SK-N-SH treated with all-trans-retinoic acid at 6 μM for 48 hours (cell line): ENCODE results near the gene GDF7.

ENCODE experiments used
- ATAC-seq: fragments of 200-7000 bp; cut with Tn5 transposase; 3 replicates; pipeline ENCODE4 v1.9.1; 2020; ENCODE audit warnings: mild to moderate bottlenecking, moderate library complexity
- ARNTL ChIP-seq: fragments of 450-650 bp; formaldehyde crosslinking; IDR thresholded peaks from 2 replicates; pipeline ENCODE4 v1.5.0; 2020; ENCODE audit warnings: low read depth, mild to moderate bottlenecking, moderate library complexity, borderline replicate concordance
- BACH2 ChIP-seq: fragments of 250-450 bp; sonication (Bioruptor Pico); IDR thresholded peaks from 2 replicates; pipeline ENCODE4 v1.9.0; 2021; ENCODE audit warnings: mild to moderate bottlenecking, borderline replicate concordance
- CSDC2 ChIP-seq: fragments of 250-450 bp; sonication (Bioruptor Pico); IDR thresholded peaks from 2 replicates; pipeline ENCODE4 v1.5.0; 2020; ENCODE audit warnings: mild to moderate bottlenecking, moderate library complexity
- ESRRG ChIP-seq: fragments of 250-450 bp; sonication (Bioruptor Pico); IDR thresholded peaks from 2 replicates; pipeline ENCODE4 v1.6.1; 2021; ENCODE audit warnings: mild to moderate bottlenecking
- GLIS3 ChIP-seq: fragments of 250-450 bp; sonication (Bioruptor Pico); IDR thresholded peaks from 2 replicates; pipeline ENCODE4 v1.5.0; 2020; ENCODE audit warnings: mild to moderate bottlenecking, moderate library complexity
- ISL1 ChIP-seq: fragments of 250-450 bp; sonication (Bioruptor Pico); IDR thresholded peaks from 2 replicates; pipeline ENCODE4 v2.1.2; 2022; ENCODE audit warnings: mild to moderate bottlenecking, moderate library complexity
- OSR1 ChIP-seq: fragments of 250-450 bp; sonication (Bioruptor Pico); IDR thresholded peaks from 2 replicates; pipeline ENCODE4 v1.8.0; 2022; ENCODE audit warnings: moderate library complexity, mild to moderate bottlenecking, inconsistent platforms
- PPARA ChIP-seq: fragments of 250-450 bp; sonication (Bioruptor Pico); IDR thresholded peaks from 2 replicates; pipeline ENCODE4 v1.5.0; 2020; ENCODE audit warnings: mild to moderate bottlenecking, borderline replicate concordance
- RARB ChIP-seq: fragments of 250-450 bp; sonication (Bioruptor Pico); IDR thresholded peaks from 2 replicates; pipeline ENCODE4 v1.8.0; 2021; ENCODE audit warnings: mild to moderate bottlenecking, moderate library complexity
- SNAI2 ChIP-seq: fragments of 250-450 bp; sonication (Bioruptor Pico); IDR thresholded peaks from 2 replicates; pipeline ENCODE4 v1.5.0; 2020; ENCODE audit warnings: mild to moderate bottlenecking, moderate library complexity
- TCF4 ChIP-seq: fragments of 250-450 bp; sonication (Bioruptor Pico); IDR thresholded peaks from 2 replicates; pipeline ENCODE4 v1.8.0; 2021; ENCODE audit warnings: mild to moderate bottlenecking, moderate library complexity, borderline replicate concordance
- TOX ChIP-seq: fragments of 250-450 bp; sonication (Bioruptor Pico); IDR thresholded peaks from 2 replicates; pipeline ENCODE4 v1.8.0; 2021; ENCODE audit warnings: mild to moderate bottlenecking, moderate library complexity, borderline replicate concordance
- ZFP3 ChIP-seq: fragments of 250-450 bp; sonication (Bioruptor Pico); IDR thresholded peaks from 2 replicates; pipeline ENCODE4 v1.5.0; 2020; ENCODE audit warnings: mild to moderate bottlenecking, moderate library complexity
- ZFP30 ChIP-seq: fragments of 450-650 bp; formaldehyde crosslinking; IDR thresholded peaks from 2 replicates; pipeline ENCODE4 v1.5.0; 2022; ENCODE audit warnings: mild to moderate bottlenecking, moderate library complexity
- ZNF565 ChIP-seq: fragments of 450-650 bp; formaldehyde crosslinking; conservative IDR thresholded peaks from 2 replicates; pipeline ENCODE4 v1.5.0; 2020; ENCODE audit warnings: low read depth, mild to moderate bottlenecking, moderate library complexity
- ZNF70 ChIP-seq: fragments of 450-650 bp; formaldehyde crosslinking; IDR thresholded peaks from 2 replicates; pipeline ENCODE4 v1.5.0; 2020; ENCODE audit warnings: mild to moderate bottlenecking, moderate library complexity
- ZNF8 ChIP-seq: fragments of 450-650 bp; formaldehyde crosslinking; IDR thresholded peaks from 2 replicates; pipeline ENCODE4 v1.5.0; 2020; ENCODE audit warnings: mild to moderate bottlenecking, moderate library complexity
- TF ChIP-seq, protein P1 (sequence below): fragments of 250-450 bp; sonication (Bioruptor Pico); IDR thresholded peaks from 2 replicates; pipeline ENCODE4 v1.8.0; 2021; ENCODE audit warnings: low read depth, mild to moderate bottlenecking, moderate library complexity, borderline replicate concordance
- TF ChIP-seq, protein P2 (sequence below): fragments of 250-450 bp; sonication (Bioruptor Pico); IDR thresholded peaks from 2 replicates; pipeline ENCODE4 v1.5.1; 2020; ENCODE audit warnings: low read depth, mild to moderate bottlenecking, moderate library complexity
- TF ChIP-seq, protein P3 (sequence below): fragments of 250-450 bp; sonication (Bioruptor Pico); IDR thresholded peaks from 2 replicates; pipeline ENCODE4 v1.5.1; 2021; ENCODE audit warnings: mild to moderate bottlenecking, moderate library complexity
- TF ChIP-seq, protein P4 (sequence below): fragments of 250-450 bp; sonication (Bioruptor Pico); IDR thresholded peaks from 2 replicates; pipeline ENCODE4 v1.8.0; 2020; ENCODE audit warnings: mild to moderate bottlenecking, moderate library complexity, borderline replicate concordance
- TF ChIP-seq, protein P5 (sequence below): fragments of 250-450 bp; sonication (Bioruptor Pico); IDR thresholded peaks from 2 replicates; pipeline ENCODE4 v1.5.0; 2020; ENCODE audit warnings: mild to moderate bottlenecking, moderate library complexity

Gene GDF7

DNA sequence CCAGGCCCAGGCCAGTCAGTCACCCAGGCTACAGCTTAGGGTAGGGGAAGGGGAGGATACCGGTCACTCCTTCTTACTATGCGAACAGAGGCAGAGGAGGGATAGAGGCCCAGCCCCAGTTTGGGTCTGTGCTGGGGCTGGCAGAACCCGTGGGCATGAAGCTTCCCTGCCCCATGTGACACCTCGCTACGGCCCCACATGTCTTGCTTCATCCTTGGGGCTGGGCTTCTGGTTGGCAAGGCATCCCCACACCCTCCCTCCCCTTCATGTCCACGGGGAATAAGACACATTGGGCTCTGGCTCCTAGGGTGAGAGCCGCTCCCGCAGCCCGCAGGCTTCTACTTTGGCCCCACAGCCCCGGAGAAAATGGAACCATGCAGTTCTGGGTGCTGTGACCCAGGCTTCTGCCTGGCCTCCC is 48.5 kb upstream of the GDF7 start:
- no peak; the same call in 2 of the 3 replicates for ATAC-seq
- TF ChIP-seq BACH2 (CRISPR knock-in tag), result no peak
- TF ChIP-seq, protein P1, sequence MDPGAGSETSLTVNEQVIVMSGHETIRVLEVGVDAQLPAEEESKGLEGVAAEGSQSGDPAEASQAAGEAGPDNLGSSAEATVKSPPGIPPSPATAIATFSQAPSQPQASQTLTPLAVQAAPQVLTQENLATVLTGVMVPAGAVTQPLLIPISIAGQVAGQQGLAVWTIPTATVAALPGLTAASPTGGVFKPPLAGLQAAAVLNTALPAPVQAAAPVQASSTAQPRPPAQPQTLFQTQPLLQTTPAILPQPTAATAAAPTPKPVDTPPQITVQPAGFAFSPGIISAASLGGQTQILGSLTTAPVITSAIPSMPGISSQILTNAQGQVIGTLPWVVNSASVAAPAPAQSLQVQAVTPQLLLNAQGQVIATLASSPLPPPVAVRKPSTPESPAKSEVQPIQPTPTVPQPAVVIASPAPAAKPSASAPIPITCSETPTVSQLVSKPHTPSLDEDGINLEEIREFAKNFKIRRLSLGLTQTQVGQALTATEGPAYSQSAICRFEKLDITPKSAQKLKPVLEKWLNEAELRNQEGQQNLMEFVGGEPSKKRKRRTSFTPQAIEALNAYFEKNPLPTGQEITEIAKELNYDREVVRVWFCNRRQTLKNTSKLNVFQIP (CRISPR knock-in tag), result no peak
- TF ChIP-seq ZNF70 (CRISPR knock-in tag), result no peak
- TF ChIP-seq, protein P2, sequence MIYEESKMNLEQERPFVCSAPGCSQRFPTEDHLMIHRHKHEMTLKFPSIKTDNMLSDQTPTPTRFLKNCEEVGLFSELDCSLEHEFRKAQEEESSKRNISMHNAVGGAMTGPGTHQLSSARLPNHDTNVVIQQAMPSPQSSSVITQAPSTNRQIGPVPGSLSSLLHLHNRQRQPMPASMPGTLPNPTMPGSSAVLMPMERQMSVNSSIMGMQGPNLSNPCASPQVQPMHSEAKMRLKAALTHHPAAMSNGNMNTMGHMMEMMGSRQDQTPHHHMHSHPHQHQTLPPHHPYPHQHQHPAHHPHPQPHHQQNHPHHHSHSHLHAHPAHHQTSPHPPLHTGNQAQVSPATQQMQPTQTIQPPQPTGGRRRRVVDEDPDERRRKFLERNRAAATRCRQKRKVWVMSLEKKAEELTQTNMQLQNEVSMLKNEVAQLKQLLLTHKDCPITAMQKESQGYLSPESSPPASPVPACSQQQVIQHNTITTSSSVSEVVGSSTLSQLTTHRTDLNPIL (CRISPR knock-in tag), result no peak
- TF ChIP-seq GLIS3 (CRISPR knock-in tag), result no peak
- TF ChIP-seq, protein P3, sequence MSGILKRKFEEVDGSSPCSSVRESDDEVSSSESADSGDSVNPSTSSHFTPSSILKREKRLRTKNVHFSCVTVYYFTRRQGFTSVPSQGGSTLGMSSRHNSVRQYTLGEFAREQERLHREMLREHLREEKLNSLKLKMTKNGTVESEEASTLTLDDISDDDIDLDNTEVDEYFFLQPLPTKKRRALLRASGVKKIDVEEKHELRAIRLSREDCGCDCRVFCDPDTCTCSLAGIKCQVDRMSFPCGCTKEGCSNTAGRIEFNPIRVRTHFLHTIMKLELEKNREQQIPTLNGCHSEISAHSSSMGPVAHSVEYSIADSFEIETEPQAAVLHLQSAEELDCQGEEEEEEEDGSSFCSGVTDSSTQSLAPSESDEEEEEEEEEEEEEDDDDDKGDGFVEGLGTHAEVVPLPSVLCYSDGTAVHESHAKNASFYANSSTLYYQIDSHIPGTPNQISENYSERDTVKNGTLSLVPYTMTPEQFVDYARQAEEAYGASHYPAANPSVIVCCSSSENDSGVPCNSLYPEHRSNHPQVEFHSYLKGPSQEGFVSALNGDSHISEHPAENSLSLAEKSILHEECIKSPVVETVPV (CRISPR knock-in tag), result no peak
- TF ChIP-seq ARNTL (CRISPR knock-in tag), result no peak
- TF ChIP-seq, all 23 proteins: peak for 0

DNA sequence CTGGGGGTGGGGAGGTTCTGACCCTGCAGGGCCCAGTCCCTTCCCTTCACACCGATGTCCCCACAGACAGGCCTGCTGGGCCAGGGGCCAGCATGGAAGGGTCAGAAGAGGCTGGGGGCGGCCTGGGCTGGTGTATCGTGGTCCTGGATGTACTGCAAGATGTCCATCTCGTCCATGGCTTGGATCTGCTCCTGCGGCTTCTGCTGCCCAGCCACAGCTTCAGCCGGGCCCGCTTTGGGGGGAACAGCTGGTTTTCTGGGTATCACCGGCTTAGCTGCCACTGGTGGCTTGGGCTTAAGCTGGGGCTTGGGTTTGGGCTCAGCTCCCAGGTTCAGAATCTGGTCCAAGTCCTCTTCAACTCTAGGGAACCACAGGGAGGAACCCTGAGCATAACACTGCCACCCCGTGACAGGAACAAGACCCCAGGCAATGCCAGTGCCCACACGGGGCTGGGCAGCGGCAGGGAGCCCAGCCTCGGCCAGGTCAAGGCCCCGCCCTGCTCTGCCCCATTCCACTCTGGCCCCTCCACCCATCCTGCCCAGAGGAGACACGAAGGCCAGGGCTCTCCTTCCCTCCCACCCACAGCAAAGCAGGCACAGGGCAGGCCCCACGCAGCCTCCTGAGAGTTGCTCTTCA is 47.9 kb upstream of the GDF7 start:
- TF ChIP-seq TOX (CRISPR knock-in tag) (no peak), RARB (CRISPR knock-in tag) (no peak), ZFP3 (CRISPR knock-in tag) (no peak), PPARA (CRISPR knock-in tag) (no peak)
- no peak for ATAC-seq

DNA sequence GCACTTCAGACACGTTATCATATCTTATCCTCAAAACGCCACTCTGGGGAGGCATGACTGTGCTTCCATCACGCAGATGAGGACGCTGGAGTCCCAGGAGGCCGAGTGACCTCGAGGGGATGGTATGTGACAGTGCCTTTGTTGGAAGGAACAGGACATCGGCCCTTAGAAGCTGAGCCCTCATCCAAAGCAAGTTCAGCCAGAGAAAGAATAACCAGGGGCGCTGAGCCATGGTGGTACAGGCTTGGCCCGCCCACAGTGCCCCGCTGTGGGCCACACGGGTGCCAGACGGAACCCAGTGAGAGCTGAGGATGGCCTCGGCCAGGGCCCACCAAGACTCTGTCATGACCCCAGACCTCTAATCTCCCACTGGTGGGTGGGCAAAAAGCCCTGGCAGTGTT is 47.3 kb upstream of the GDF7 start:
- no peak for ATAC-seq
- no peak for TF ChIP-seq RARB (CRISPR knock-in tag)
- no peak for TF ChIP-seq ZFP30
- no peak for TF ChIP-seq ZNF565
- TF ChIP-seq, protein P2 (CRISPR knock-in tag), result no peak
- TF ChIP-seq TOX (CRISPR knock-in tag), result no peak
- no peak for TF ChIP-seq BACH2 (CRISPR knock-in tag)
- TF ChIP-seq, protein P4, sequence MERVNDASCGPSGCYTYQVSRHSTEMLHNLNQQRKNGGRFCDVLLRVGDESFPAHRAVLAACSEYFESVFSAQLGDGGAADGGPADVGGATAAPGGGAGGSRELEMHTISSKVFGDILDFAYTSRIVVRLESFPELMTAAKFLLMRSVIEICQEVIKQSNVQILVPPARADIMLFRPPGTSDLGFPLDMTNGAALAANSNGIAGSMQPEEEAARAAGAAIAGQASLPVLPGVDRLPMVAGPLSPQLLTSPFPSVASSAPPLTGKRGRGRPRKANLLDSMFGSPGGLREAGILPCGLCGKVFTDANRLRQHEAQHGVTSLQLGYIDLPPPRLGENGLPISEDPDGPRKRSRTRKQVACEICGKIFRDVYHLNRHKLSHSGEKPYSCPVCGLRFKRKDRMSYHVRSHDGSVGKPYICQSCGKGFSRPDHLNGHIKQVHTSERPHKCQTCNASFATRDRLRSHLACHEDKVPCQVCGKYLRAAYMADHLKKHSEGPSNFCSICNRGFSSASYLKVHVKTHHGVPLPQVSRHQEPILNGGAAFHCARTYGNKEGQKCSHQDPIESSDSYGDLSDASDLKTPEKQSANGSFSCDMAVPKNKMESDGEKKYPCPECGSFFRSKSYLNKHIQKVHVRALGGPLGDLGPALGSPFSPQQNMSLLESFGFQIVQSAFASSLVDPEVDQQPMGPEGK (CRISPR knock-in tag), result no peak
- no peak for TF ChIP-seq PPARA (CRISPR knock-in tag)
- no peak for TF ChIP-seq TCF4
- TF ChIP-seq, protein P5, sequence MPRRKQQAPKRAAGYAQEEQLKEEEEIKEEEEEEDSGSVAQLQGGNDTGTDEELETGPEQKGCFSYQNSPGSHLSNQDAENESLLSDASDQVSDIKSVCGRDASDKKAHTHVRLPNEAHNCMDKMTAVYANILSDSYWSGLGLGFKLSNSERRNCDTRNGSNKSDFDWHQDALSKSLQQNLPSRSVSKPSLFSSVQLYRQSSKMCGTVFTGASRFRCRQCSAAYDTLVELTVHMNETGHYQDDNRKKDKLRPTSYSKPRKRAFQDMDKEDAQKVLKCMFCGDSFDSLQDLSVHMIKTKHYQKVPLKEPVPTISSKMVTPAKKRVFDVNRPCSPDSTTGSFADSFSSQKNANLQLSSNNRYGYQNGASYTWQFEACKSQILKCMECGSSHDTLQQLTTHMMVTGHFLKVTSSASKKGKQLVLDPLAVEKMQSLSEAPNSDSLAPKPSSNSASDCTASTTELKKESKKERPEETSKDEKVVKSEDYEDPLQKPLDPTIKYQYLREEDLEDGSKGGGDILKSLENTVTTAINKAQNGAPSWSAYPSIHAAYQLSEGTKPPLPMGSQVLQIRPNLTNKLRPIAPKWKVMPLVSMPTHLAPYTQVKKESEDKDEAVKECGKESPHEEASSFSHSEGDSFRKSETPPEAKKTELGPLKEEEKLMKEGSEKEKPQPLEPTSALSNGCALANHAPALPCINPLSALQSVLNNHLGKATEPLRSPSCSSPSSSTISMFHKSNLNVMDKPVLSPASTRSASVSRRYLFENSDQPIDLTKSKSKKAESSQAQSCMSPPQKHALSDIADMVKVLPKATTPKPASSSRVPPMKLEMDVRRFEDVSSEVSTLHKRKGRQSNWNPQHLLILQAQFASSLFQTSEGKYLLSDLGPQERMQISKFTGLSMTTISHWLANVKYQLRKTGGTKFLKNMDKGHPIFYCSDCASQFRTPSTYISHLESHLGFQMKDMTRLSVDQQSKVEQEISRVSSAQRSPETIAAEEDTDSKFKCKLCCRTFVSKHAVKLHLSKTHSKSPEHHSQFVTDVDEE (CRISPR knock-in tag), result no peak
- TF ChIP-seq ESRRG, result no peak
- TF ChIP-seq OSR1 (CRISPR knock-in tag), result no peak
- no peak for TF ChIP-seq ARNTL (CRISPR knock-in tag)
- TF ChIP-seq GLIS3 (CRISPR knock-in tag), result no peak
- TF ChIP-seq ZNF8, result no peak
- no peak for TF ChIP-seq ZNF70 (CRISPR knock-in tag)
- TF ChIP-seq, protein P1 (CRISPR knock-in tag), result no peak
- TF ChIP-seq CSDC2, result no peak
- no peak for TF ChIP-seq ISL1 (CRISPR knock-in tag)
- no peak for TF ChIP-seq SNAI2 (CRISPR knock-in tag)
- TF ChIP-seq, all 23 proteins: peak for 0
